ENCODE data around the gene ABCB10. TPM values are rescaled to one million over a fixed set of nuclear protein-coding genes. Genes with fewer than 3 reads are reported as not detected.

ABCB10 gene
- total RNA-seq, 2 experiments from 2014 or later, result 16.4 to 27.2 TPM

DNA sequence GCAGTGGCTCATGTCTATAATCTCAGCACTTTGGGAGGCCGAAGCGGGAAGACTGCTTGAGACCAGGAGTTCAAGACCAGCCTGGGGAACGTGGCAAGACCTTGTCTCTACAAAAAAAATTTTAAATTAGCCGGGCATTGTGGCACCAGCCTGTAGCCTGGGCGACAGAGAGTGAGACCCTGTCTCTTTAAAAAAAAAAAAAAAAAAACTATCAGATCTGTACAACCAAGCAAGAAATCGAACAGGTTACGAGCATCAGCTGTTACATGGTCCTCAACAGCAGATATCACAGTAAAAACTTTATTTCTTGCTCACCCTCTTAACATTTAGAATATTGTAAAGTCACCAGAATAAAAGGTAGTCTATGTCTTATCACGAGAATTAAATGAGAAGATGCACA, 51.9 kb downstream of the ABCB10 start:
- H3K4me3 ChIP-seq (ENCODE audit: low read depth, low read length, poor library complexity, severe bottlenecking), result peak overlapping the region; percentile 93
- peaks cover 42% of the 10 kb centered on the region for H3K36me3 ChIP-seq (ENCODE audit: insufficient read depth, low read length)
- H3K9me2 ChIP-seq (ENCODE audit: insufficient read depth, low read length), result no peaks in the 10 kb centered on the region
- H3K9me3 ChIP-seq (ENCODE audit: low read length), result no peaks in the 10 kb centered on the region
- H3K4me1 ChIP-seq (ENCODE audit: insufficient read depth, low read length, poor library complexity, severe bottlenecking), result peaks cover 24% of the 10 kb centered on the region
- TF ChIP-seq, protein P1, sequence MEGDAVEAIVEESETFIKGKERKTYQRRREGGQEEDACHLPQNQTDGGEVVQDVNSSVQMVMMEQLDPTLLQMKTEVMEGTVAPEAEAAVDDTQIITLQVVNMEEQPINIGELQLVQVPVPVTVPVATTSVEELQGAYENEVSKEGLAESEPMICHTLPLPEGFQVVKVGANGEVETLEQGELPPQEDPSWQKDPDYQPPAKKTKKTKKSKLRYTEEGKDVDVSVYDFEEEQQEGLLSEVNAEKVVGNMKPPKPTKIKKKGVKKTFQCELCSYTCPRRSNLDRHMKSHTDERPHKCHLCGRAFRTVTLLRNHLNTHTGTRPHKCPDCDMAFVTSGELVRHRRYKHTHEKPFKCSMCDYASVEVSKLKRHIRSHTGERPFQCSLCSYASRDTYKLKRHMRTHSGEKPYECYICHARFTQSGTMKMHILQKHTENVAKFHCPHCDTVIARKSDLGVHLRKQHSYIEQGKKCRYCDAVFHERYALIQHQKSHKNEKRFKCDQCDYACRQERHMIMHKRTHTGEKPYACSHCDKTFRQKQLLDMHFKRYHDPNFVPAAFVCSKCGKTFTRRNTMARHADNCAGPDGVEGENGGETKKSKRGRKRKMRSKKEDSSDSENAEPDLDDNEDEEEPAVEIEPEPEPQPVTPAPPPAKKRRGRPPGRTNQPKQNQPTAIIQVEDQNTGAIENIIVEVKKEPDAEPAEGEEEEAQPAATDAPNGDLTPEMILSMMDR (conservative IDR thresholded peaks at IDR 0.05; ENCODE audit: low read length), result no peak
- no peak for TF ChIP-seq EZH2phosphoT487 (IDR thresholded peaks at IDR 0.05; ENCODE audit: borderline replicate concordance, low read depth, low read length)
- CTCF ChIA-PET (ENCODE audit: unreplicated experiment), result interaction anchor here (1.3 to 1.5 kb wide), 2 partner anchors 14 to 24 kb away, joined by 3 read pairs; no protein-coding TSS in a partner anchor
- no TSS peak for BruUV-seq (replicated peaks)
- H3K4me2 ChIP-seq (ENCODE audit: low read length), result peak overlapping the region; percentile 94
- intact Hi-C loops (cut with micrococcal nuclease; ENCODE audit: unreplicated experiment), result loop anchor here (5.0 kb wide), 1 partner anchor 164 kb away; the partner anchor contains the start of gene CCSAP
- H2AFZ ChIP-seq (ENCODE audit: low read length), result no peak overlapping the region
- POLR2A ChIA-PET, result interaction anchor here (0.6 to 2.3 kb wide), 12 partner anchors 10 to 1716 kb away, joined by 3 to 12 read pairs (median 5); no protein-coding TSS in a partner anchor
- DNase-seq (ENCODE audit: low spot score), result no peak
- peaks cover 30% of the 10 kb centered on the region for H3K79me2 ChIP-seq (ENCODE audit: insufficient read depth, low read depth, low read length)
- H4K20me1 ChIP-seq (ENCODE audit: insufficient read depth, low read length), result peaks cover 5% of the 10 kb centered on the region; the same call in 1 of the 2 replicates
- H3K27ac ChIP-seq (ENCODE audit: low read depth, low read length, poor library complexity, severe bottlenecking), result no peak overlapping the region

DNA sequence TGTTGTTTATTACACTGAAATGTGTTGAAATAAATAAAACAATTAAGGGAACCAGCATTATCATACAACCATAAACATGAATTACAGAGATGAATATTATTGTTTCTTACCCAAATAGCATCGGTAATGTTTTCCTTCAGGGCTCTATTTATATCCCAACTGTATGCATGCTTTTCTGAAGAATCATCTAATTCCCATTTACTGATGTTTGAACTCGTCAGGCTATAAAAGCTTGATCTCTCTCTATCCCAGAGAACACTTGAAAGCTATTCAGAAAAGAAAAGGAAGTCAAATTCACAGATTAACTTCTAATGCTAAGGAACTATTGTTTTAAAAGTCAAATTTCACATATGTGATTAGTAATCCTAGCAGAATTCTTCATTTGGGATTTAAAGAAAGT, 62.7 kb downstream of the ABCB10 start:
- peaks cover 98% of the 10 kb centered on the region for H3K36me3 ChIP-seq (ENCODE audit: insufficient read depth, low read length)

DNA sequence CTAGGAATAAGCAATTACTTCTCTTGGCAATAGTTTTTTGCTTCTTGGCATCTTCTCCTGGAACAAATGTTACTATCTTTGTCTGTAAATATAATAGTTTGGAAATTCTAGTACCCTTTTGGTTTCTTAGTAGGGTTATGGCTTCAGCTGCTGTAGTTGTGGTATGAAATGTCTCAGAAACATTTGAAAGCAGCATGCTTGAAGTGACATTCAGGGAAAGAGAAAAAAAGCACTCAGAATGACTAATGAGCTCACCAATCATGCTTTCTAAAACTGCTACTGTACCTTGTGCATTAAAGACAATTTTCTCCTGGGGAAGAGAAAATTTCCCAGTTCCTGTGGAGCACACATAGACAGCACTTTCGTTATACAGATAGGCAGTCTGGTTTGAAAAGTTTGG, 71.3 kb downstream of the ABCB10 start:
- no peaks in the 10 kb centered on the region for H3K4me1 ChIP-seq (ENCODE audit: insufficient read depth, low read length, poor library complexity, severe bottlenecking)
- intact Hi-C loops (cut with micrococcal nuclease; ENCODE audit: unreplicated experiment), result no loop called here
- no peak for TF ChIP-seq EZH2phosphoT487 (IDR thresholded peaks at IDR 0.05; ENCODE audit: borderline replicate concordance, low read depth, low read length)
- TF ChIP-seq, protein P1 (conservative IDR thresholded peaks at IDR 0.05; ENCODE audit: low read length), result no peak
- no peak overlapping the region for H3K4me2 ChIP-seq (ENCODE audit: low read length)
- ChIA-PET CTCF (ENCODE audit: unreplicated experiment) (no interaction called here), POLR2A (interaction anchor here (1.0 to 1.1 kb wide), 2 partner anchors 12 to 17 kb away, joined by 3 to 6 read pairs; no protein-coding TSS in a partner anchor)
- no peaks in the 10 kb centered on the region for H3K9me2 ChIP-seq (ENCODE audit: insufficient read depth, low read length)
- no peak for DNase-seq (ENCODE audit: low spot score)
- H3K36me3 ChIP-seq (ENCODE audit: insufficient read depth, low read length), result peaks cover 97% of the 10 kb centered on the region
- no peak overlapping the region for H2AFZ ChIP-seq (ENCODE audit: low read length)
- BruUV-seq (replicated peaks), result no TSS peak
- H3K79me2 ChIP-seq (ENCODE audit: insufficient read depth, low read depth, low read length), result no peaks in the 10 kb centered on the region
- no peaks in the 10 kb centered on the region for H4K20me1 ChIP-seq (ENCODE audit: insufficient read depth, low read length)
- no peak overlapping the region for H3K27ac ChIP-seq (ENCODE audit: low read depth, low read length, poor library complexity, severe bottlenecking)
- no peaks in the 10 kb centered on the region for H3K9me3 ChIP-seq (ENCODE audit: low read length)
- no peak overlapping the region for H3K4me3 ChIP-seq (ENCODE audit: low read depth, low read length, poor library complexity, severe bottlenecking)

More for the DNA sequence above, 62.7 kb downstream of the ABCB10 start:
- H3K4me3 ChIP-seq (ENCODE audit: low read depth, low read length, poor library complexity, severe bottlenecking), result no peak overlapping the region
- no TSS peak for BruUV-seq (replicated peaks)
- H3K9me3 ChIP-seq (ENCODE audit: low read length), result no peaks in the 10 kb centered on the region
- H3K9me2 ChIP-seq (ENCODE audit: insufficient read depth, low read length), result no peaks in the 10 kb centered on the region
- no peak overlapping the region for H3K4me2 ChIP-seq (ENCODE audit: low read length)
- H3K27ac ChIP-seq (ENCODE audit: low read depth, low read length, poor library complexity, severe bottlenecking), result no peak overlapping the region
- no peak for DNase-seq (ENCODE audit: low spot score)
- CTCF ChIA-PET (ENCODE audit: unreplicated experiment), result no interaction called here
- TF ChIP-seq, protein P1 (conservative IDR thresholded peaks at IDR 0.05; ENCODE audit: low read length), result no peak
- TF ChIP-seq EZH2phosphoT487 (IDR thresholded peaks at IDR 0.05; ENCODE audit: borderline replicate concordance, low read depth, low read length), result no peak
- POLR2A ChIA-PET, result interaction anchor here (0.7 to 3.0 kb wide), 3 partner anchors 9 to 237 kb away, joined by 3 to 12 read pairs (median 3); partner anchors contain the start of gene NUP133
- H3K79me2 ChIP-seq (ENCODE audit: insufficient read depth, low read depth, low read length), result no peaks in the 10 kb centered on the region
- H3K4me1 ChIP-seq (ENCODE audit: insufficient read depth, low read length, poor library complexity, severe bottlenecking), result no peaks in the 10 kb centered on the region
- H4K20me1 ChIP-seq (ENCODE audit: insufficient read depth, low read length), result peaks cover 5% of the 10 kb centered on the region; the same call in 1 of the 2 replicates
- intact Hi-C loops (cut with micrococcal nuclease; ENCODE audit: unreplicated experiment), result no loop called here
- H2AFZ ChIP-seq (ENCODE audit: low read length), result no peak overlapping the region

Data from OCI-LY7 (cell line).